KMS-11 (cell line): ENCODE results near the gene ALKAL2.

Experiments used
- H2AFZ ChIP-seq: fragments of 200-600 bp; sonication (generic); 2 replicates; pipeline ENCODE4 v1.6.1; 2016; ENCODE audit warnings: antibody characterized with exemption, mixed run types, low read depth
- H3K27ac ChIP-seq: fragments of 200-600 bp; sonication (generic); 2 replicates; pipeline ENCODE4 v1.6.1; 2016; ENCODE audit warnings: mild to moderate bottlenecking, mixed run types
- H3K27me3 ChIP-seq: fragments of 200-600 bp; sonication (generic); 2 replicates; pipeline ENCODE4 v1.6.1; 2017; ENCODE audit warnings: mild to moderate bottlenecking, low read depth, mixed run types, moderate library complexity; ENCODE audit not compliant: insufficient read depth
- H3K36me3 ChIP-seq: fragments of 200-600 bp; sonication (generic); 2 replicates; pipeline ENCODE4 v1.6.1; 2017; ENCODE audit warnings: mild to moderate bottlenecking, mixed run types; ENCODE audit not compliant: insufficient read depth
- H3K4me1 ChIP-seq: fragments of 200-600 bp; sonication (generic); 2 replicates; pipeline ENCODE4 v1.6.1; 2016; ENCODE audit warnings: mild to moderate bottlenecking, low read depth, mixed run types; ENCODE audit not compliant: poor library complexity, severe bottlenecking
- H3K4me2 ChIP-seq: fragments of 200-600 bp; sonication (generic); 2 replicates; pipeline ENCODE4 v1.7.0; 2016; ENCODE audit warnings: mild to moderate bottlenecking, mixed run types
- H3K4me3 ChIP-seq: fragments of 200-600 bp; sonication (generic); IDR thresholded peaks from 2 replicates; pipeline ENCODE4 v1.6.1; 2017; ENCODE audit warnings: low read depth, low read length, mixed read lengths; ENCODE audit not compliant: insufficient read depth
- H3K79me2 ChIP-seq: fragments of 200-600 bp; sonication (generic); 2 replicates; pipeline ENCODE4 v1.6.1; 2016; ENCODE audit warnings: low read depth, mixed run types; ENCODE audit not compliant: insufficient read depth
- H3K9ac ChIP-seq: fragments of 200-600 bp; sonication (generic); 2 replicates; pipeline ENCODE4 v1.6.1; 2016; ENCODE audit warnings: mild to moderate bottlenecking, mixed run types
- H4K20me1 ChIP-seq: fragments of 200-600 bp; sonication (generic); 2 replicates; pipeline ENCODE4 v1.6.1; 2016; ENCODE audit warnings: mild to moderate bottlenecking, mixed run types; ENCODE audit not compliant: insufficient read depth
- CTCF ChIP-seq: fragments of 200-600 bp; sonication (generic); conservative IDR thresholded peaks from 2 replicates; pipeline ENCODE4 v1.6.1; 2017; ENCODE audit warnings: low read depth, mild to moderate bottlenecking, antibody characterized with exemption, low read length, moderate library complexity, mixed read lengths

Gene ALKAL2

DNA sequence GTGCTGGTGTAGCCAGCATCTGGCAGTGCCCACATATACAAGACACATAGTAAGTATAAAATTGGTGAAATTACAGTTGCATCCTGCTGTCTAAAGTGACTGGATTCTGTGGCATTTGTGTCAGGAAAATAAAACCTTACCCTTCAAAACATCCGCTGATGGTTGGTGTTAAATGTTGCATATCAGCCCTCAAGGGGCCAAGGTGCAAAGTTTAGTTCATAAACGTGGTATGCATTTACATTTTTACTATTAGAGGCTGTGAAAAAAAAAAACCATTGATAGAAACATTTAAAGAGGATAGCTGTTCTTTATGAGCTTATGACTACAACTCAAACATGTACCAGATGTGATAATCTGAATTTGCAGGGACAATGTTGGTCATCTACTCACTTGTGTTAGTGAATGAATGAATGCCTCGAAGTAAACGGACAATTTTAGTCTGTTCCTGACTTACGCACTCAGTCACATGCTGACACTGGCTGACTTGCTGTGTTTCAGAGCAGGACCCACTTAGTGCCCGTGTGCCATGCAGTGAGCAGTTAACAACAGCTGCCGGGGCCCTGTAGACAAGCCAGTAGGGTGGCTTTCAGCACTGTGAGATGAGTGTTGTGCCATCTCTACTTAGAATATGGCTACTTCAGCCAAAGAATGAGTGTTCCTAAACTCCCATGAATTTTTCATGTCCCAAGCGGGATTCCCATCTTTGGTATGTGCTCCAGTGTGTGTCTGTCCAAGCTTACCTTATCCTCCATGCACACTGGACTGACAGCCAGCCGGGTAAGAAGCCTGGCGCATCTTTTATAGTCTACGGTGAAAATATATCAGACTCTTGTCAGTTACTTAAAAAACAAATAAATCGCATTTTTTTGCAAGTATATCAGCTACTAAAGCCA, 5.3 kb downstream of the ALKAL2 start:
- Histone ChIP-seq H3K27ac (no peak overlapping the region), H3K36me3 (no peaks in the 10 kb centered on the region), H3K27me3 (no peaks in the 10 kb centered on the region), H3K4me2 (no peak overlapping the region), H3K79me2 (no peaks in the 10 kb centered on the region), H2AFZ (no peak overlapping the region), H3K4me1 (no peaks in the 10 kb centered on the region), H4K20me1 (no peaks in the 10 kb centered on the region), H3K9ac (no peak overlapping the region), H3K4me3 (no peak overlapping the region)
- no peak for TF ChIP-seq CTCF

- Histone ChIP-seq H3K27me3 (no peaks in the 10 kb centered on the region), H2AFZ (no peak overlapping the region), H3K4me3 (no peak overlapping the region), H3K36me3 (no peaks in the 10 kb centered on the region), H3K4me2 (no peak overlapping the region), H3K79me2 (no peaks in the 10 kb centered on the region), H4K20me1 (no peaks in the 10 kb centered on the region), H3K9ac (no peak overlapping the region), H3K27ac (no peak overlapping the region), H3K4me1 (no peaks in the 10 kb centered on the region)
- no peak for TF ChIP-seq CTCF
Observed at GRCh38 chr2:281381-281780, 6.5 kb downstream of the ALKAL2 start.

GRCh38 chr2:280650-281110, 7.2 kb downstream of the ALKAL2 start:
- Histone ChIP-seq H3K79me2 (no peaks in the 10 kb centered on the region), H3K4me1 (no peaks in the 10 kb centered on the region), H4K20me1 (no peaks in the 10 kb centered on the region), H3K36me3 (no peaks in the 10 kb centered on the region), H3K4me2 (no peak overlapping the region), H3K27ac (no peak overlapping the region), H3K4me3 (no peak overlapping the region), H3K9ac (no peak overlapping the region), H2AFZ (no peak overlapping the region), H3K27me3 (no peaks in the 10 kb centered on the region)
- TF ChIP-seq CTCF = no peak

DNA sequence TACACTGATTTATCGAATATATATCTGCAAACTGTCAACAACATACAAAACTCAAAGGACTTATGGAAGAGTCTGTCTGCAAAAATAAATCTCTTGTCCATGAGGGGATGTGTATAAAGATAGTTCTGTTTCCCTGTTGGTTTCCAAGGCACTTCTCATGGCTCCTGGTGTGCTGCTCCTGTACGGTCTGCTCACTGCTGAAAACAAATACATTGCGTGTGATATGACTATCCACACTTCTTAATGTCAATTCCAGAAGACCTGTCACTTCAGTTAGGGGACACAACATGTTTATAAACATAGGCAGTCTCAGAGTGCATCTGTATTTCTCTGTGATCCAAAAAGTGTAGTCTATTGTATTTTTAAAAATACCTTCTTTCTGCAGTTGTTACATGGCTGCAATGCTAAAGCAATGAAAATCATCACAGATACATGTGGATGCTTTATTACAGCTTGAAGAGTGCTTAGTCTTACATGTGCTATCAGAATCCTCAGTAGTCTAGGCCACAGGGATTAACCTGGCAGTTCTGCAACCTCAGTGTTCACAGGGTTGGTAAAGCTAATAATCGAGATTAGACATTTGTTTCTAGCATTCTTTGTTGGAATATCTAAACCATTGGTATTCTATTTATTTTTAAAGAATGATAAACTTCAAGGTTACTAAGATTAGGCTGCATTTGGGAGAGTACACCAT, 7.8 kb downstream of the ALKAL2 start:
- no peak overlapping the region for H3K27ac ChIP-seq
- TF ChIP-seq CTCF = no peak
- no peak overlapping the region for H2AFZ ChIP-seq
- H3K4me2 ChIP-seq = no peak overlapping the region
- no peaks in the 10 kb centered on the region for H3K27me3 ChIP-seq
- no peaks in the 10 kb centered on the region for H4K20me1 ChIP-seq
- H3K4me1 ChIP-seq = no peaks in the 10 kb centered on the region
- no peak overlapping the region for H3K4me3 ChIP-seq
- H3K36me3 ChIP-seq = no peaks in the 10 kb centered on the region
- no peaks in the 10 kb centered on the region for H3K79me2 ChIP-seq
- no peak overlapping the region for H3K9ac ChIP-seq
